Measurements from ENCODE around the gene JAM3. TPM values are rescaled to one million over a fixed set of nuclear protein-coding genes. Genes with fewer than 3 reads are reported as not detected.

JAM3 gene
- total RNA-seq, 2 donors from 2014 or later: 28.5 to 38.1 TPM

GRCh38 chr11:134143801-134144200 is 74.9 kb downstream of the JAM3 start:
- Histone ChIP-seq H3K27ac (no peak overlapping the region), H3K27me3 (no peaks in the 10 kb centered on the region), H3K4me1 (peaks cover 0 to 8% of the 10 kb centered on the region in 2 donors), H3K9me3 (no peaks in the 10 kb centered on the region), H3K36me3 (peaks cover 8% of the 10 kb centered on the region), H3K4me3 (no peak overlapping the region)
- DNase-seq (ENCODE audit: low spot score): no peak
- TF ChIP-seq CTCF (IDR thresholded peaks at IDR 0.05): no peak

GRCh38 chr11:134144744-134145143 is 75.9 kb downstream of the JAM3 start:
- Histone ChIP-seq H3K9me3 (no peaks in the 10 kb centered on the region), H3K4me1 (peaks cover 0 to 3% of the 10 kb centered on the region in 2 donors), H3K27ac (no peak overlapping the region), H3K36me3 (peaks cover 17% of the 10 kb centered on the region), H3K27me3 (no peaks in the 10 kb centered on the region), H3K4me3 (no peak overlapping the region)
- DNase-seq (ENCODE audit: low spot score): no peak
- no peak for TF ChIP-seq CTCF (IDR thresholded peaks at IDR 0.05)

GRCh38 chr11:134145715-134146114 is 76.8 kb downstream of the JAM3 start:
- H3K4me3 ChIP-seq: no peak overlapping the region

GRCh38 chr11:134146598-134146997 is 77.7 kb downstream of the JAM3 start:
- no peak for TF ChIP-seq CTCF (IDR thresholded peaks at IDR 0.05)

More at GRCh38 chr11:134145715-134146114, 76.8 kb downstream of the JAM3 start:
- H3K9me3 ChIP-seq: no peaks in the 10 kb centered on the region
- H3K27me3 ChIP-seq: no peaks in the 10 kb centered on the region
- peaks cover 27% of the 10 kb centered on the region for H3K36me3 ChIP-seq
- H3K27ac ChIP-seq: no peak overlapping the region
- no peak for DNase-seq (ENCODE audit: low spot score)
- TF ChIP-seq CTCF (IDR thresholded peaks at IDR 0.05): no peak
- H3K4me1 ChIP-seq: no peaks in the 10 kb centered on the region

GRCh38 chr11:134149371-134149770 is 80.5 kb downstream of the JAM3 start:
- H3K27ac ChIP-seq: no peak overlapping the region
- H3K4me3 ChIP-seq: no peak overlapping the region
- TF ChIP-seq CTCF (IDR thresholded peaks at IDR 0.05): no peak
- DNase-seq (ENCODE audit: low spot score): peak; percentile 54
- H3K4me1 ChIP-seq: no peaks in the 10 kb centered on the region
- no peaks in the 10 kb centered on the region for H3K9me3 ChIP-seq
- no peaks in the 10 kb centered on the region for H3K27me3 ChIP-seq
- peaks cover 54% of the 10 kb centered on the region for H3K36me3 ChIP-seq

More at GRCh38 chr11:134146598-134146997, 77.7 kb downstream of the JAM3 start:
- Histone ChIP-seq H3K36me3 (peaks cover 36% of the 10 kb centered on the region), H3K9me3 (no peaks in the 10 kb centered on the region), H3K4me1 (no peaks in the 10 kb centered on the region), H3K4me3 (no peak overlapping the region), H3K27ac (no peak overlapping the region), H3K27me3 (no peaks in the 10 kb centered on the region)
- DNase-seq (ENCODE audit: low spot score): no peak

- no peak for TF ChIP-seq CTCF (IDR thresholded peaks at IDR 0.05)
- Histone ChIP-seq H3K4me3 (no peak overlapping the region), H3K27ac (no peak overlapping the region), H3K27me3 (no peaks in the 10 kb centered on the region), H3K36me3 (peaks cover 52% of the 10 kb centered on the region), H3K4me1 (no peaks in the 10 kb centered on the region), H3K9me3 (no peaks in the 10 kb centered on the region)
- DNase-seq (ENCODE audit: low spot score): peak; percentile 55
Measured at GRCh38 chr11:134150195-134150903, 81.5 kb downstream of the JAM3 start.
